Muscle of leg (tissue), 11 donors: ENCODE results near the gene SSH3. TPM values are rescaled to one million over a fixed set of nuclear protein-coding genes. Genes with fewer than 3 reads are reported as not detected.

ENCODE experiments used
- DNase-seq: peaks from one replicate; pipeline ENCODE4 v3.0.0; 2013
- H3K27ac ChIP-seq: one replicate; pipeline ENCODE4 v1.5.1; 2013; ENCODE audit warnings: mild to moderate bottlenecking, low read length, control low read depth
- H3K27me3 ChIP-seq: one replicate; pipeline ENCODE4 v1.6.1; 2013; ENCODE audit warnings: low read length; ENCODE audit not compliant: control insufficient read depth, insufficient read depth
- H3K36me3 ChIP-seq: one replicate; pipeline ENCODE4 v1.6.1; 2013; ENCODE audit warnings: low read length; ENCODE audit not compliant: control insufficient read depth, insufficient read depth
- H3K4me1 ChIP-seq: one replicate; pipeline ENCODE4 v1.6.1; 2013; ENCODE audit warnings: low read length; ENCODE audit not compliant: control insufficient read depth, insufficient read depth
- H3K4me3 ChIP-seq: one replicate; pipeline ENCODE4 v1.5.1; 2013; ENCODE audit warnings: low read length, control low read depth
- H3K9me3 ChIP-seq: replicated peaks from 2 replicates; pipeline ENCODE4 v1.6.1; 2013; ENCODE audit warnings: low read depth, low read length; ENCODE audit not compliant: control insufficient read depth
- WGBS: methylation state at CpG from one replicate; pipeline ENCODE4 v1.1.5; 2013; ENCODE audit warnings: missing lambda C conversion rate; ENCODE audit not compliant: insufficient coverage; 5-methylcytosine and 5-hydroxymethylcytosine counted together
- polyA plus RNA-seq, 8 donors: library from polyadenylated mRNA; unstranded; fragments of 120-200 nt; gene quantifications; one replicate each; pipeline versions ENCODE4 v1.2.1 to v1.2.3, GENCODE V29; 2013; ENCODE audit warnings: inconsistent platforms in 1 of 8, low replicate concordance in 1 of 8; ENCODE audit not compliant: insufficient read length in 8 of 8, insufficient read depth in 1 of 8
- total RNA-seq: library from RNA; stranded (reverse); fragments of 120-200 nt; gene quantifications from one replicate; pipeline ENCODE4 v1.2.4, GENCODE V29; 2013

Gene SSH3
- total and polyA plus RNA-seq, 9 donors: 9.7 to 20.5 (median 16.6) TPM

DNA sequence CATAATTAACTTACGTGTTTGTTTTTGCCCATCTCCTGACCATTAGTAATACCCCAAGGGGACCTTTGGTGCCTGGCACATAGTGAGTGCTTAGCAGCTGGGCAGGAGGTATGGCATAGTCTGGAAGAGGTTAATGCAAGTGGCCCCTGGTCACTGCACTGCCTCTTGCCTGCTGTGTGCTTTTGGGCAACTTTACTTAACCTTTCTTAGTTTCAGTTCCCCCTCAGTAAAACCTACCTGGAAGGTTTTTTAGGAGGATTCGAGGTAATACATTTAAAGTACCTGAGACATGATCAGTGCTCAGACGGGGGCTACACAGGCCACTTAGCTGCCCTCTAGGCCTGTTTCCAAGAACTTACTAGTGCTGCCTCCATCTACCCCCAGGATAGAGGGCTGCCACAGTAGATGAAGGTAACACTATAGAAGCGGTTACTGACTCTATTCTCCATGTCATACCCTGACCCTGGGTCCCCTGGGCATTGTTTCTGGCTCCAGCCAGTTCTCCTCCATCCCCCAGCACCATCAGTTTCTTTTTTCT is 46.7 kb downstream of the SSH3 start:
- Histone ChIP-seq H3K27ac (no peak overlapping the region), H3K27me3 (no peaks in the 10 kb centered on the region), H3K4me1 (peaks cover 31% of the 10 kb centered on the region), H3K36me3 (no peaks in the 10 kb centered on the region), H3K4me3 (no peak overlapping the region), H3K9me3 (no peaks in the 10 kb centered on the region)
- WGBS: no CpG with 5 or more reads among the region's 4 CpGs
- no peak for DNase-seq

DNA sequence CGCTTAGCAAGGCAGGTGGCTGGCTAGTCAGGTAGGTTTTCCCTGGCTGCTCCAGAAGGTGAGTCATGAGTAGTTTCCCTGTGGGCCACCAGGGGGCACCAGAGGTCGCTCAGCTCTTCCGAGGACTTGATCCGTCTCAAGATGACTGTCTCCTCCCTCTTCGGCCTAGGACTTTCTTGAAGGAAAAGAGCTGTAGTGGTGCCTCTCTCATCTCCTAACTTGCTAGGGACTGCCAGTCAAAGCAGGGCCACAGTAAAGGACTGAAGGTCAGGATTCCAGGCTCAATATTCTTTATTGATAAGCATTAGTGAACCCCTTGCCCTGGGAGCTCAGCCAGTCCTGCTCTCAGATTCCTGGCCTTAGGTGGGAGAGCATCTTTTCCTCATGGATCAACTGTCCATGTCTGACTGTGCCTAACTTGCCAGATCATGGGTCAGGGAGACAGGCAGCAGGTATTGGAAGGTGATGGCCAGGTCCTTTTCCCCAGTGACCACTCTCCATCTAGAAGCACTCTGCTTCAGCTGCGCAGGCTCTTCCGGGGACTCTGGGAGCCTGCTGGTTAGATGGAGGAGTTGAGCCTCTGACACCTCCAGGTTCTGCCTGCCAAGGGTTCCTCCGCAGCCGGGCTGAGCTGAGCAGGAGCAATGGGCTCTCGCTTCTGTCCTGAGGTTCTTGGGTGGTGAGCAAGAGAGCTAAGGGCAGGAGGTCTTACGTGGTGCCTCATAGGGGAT is 48.1 kb downstream of the SSH3 start:
- Histone ChIP-seq H3K27ac (peak overlapping the region; percentile 47), H3K4me3 (no peak overlapping the region)

DNA sequence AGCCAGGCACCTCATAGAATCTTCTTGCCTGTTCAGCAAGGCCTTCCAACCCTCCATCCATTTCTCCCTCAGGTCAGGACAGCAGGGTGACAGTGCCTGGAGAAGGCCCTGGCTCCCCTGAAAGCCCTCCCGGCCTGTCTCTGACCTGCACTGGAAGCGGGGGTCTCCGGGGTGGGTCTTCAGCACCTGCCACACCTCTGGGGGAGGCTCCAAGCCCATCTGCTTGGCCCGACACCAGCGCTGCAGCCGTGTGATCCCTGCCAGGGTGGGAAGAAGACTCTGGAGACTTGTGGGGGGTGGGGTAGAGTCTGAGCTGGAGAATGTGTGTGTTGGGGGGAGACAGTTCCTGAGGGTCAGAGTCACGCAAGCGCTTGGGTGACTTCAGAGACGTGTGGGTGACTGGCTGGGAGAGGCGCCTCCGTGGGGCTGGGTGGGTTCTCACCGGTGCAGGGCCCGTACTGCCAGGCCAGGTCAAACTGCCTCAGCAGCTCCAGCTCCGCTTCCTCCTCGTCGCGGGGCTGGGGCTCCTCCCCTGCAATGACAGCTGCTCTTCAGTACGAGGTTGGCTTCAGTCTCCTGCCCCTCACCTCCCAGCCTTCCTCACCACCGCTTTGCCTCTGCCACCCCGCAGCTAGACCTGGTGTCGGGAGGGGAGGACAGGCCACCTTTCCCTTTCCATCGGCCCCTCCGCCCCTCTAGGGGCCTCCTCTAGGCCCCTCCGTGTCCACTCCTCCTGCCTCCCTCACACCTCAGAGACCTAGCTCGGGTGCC is 49.4 kb downstream of the SSH3 start:
- H3K4me1 ChIP-seq: peaks cover 58% of the 10 kb centered on the region
- no peaks in the 10 kb centered on the region for H3K9me3 ChIP-seq
- peak; percentile 35 for DNase-seq
- H3K36me3 ChIP-seq: no peaks in the 10 kb centered on the region
- no peaks in the 10 kb centered on the region for H3K27me3 ChIP-seq
- H3K4me3 ChIP-seq: peak overlapping the region; percentile 87
- peak overlapping the region; percentile 99 for H3K27ac ChIP-seq
- WGBS: 13% methylated on average over 19 of the region's 25 CpGs

More for the DNA sequence above, 48.1 kb downstream of the SSH3 start:
- peak; percentile 85 for DNase-seq
- Histone ChIP-seq H3K36me3 (no peaks in the 10 kb centered on the region), H3K4me1 (peaks cover 45% of the 10 kb centered on the region), H3K27me3 (no peaks in the 10 kb centered on the region), H3K9me3 (no peaks in the 10 kb centered on the region)
- 46% methylated on average over 10 of the region's 11 CpGs for WGBS

DNA sequence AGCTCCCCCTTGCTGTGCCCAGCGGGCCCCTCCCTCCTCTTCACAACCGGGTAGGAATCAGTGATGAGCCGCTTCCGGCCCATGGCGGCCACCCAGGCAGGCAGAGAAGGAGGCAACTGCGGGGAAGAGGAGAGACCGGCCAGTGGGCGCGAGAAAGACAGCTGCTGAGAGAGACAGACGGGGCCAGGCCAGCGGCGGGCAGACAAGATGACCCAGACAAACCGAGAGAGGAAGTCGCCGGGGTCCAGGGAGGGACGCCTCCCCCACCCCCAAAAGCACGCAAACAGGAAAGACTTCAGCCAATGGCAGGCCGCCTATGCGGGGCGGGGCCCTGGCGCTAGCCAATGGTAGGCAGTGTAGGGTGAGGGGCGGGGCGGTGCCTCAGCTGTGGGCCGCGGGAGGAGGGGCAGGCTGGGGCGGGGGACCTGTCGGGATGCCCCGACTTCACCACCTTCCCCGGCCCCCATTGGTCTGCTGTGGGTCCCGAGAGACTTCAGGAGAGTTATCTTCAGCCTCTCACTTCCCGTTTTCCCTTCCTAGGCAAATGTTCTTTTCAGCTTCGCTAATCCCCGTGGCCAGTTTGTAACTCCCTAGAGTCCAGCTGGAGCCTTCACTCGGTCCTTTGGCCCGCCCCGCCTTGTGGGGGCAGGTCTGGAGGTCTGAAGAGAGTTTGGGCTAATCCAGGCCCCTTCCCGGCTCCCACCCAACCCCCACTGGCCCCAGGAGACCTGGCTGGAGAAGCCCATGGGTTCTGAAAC is 50.2 kb downstream of the SSH3 start, which contains the start of gene POLD4:
POLD4 (minus strand) TSS at position 230 of the 758 bp plus-strand sequence; CDS start at position 83, 147 bp downstream.
- WGBS: 0% methylated on average over 13 of the region's 37 CpGs
- Histone ChIP-seq H3K36me3 (no peaks in the 10 kb centered on the region), H3K27ac (peak within 1 kb of the TSS; percentile 99), H3K4me3 (peak within 1 kb of the TSS; percentile 87), H3K9me3 (no peaks in the 10 kb centered on the region), H3K27me3 (no peaks in the 10 kb centered on the region), H3K4me1 (peaks cover 65% of the 10 kb centered on the region)
- DNase-seq: peak; percentile 98

DNA sequence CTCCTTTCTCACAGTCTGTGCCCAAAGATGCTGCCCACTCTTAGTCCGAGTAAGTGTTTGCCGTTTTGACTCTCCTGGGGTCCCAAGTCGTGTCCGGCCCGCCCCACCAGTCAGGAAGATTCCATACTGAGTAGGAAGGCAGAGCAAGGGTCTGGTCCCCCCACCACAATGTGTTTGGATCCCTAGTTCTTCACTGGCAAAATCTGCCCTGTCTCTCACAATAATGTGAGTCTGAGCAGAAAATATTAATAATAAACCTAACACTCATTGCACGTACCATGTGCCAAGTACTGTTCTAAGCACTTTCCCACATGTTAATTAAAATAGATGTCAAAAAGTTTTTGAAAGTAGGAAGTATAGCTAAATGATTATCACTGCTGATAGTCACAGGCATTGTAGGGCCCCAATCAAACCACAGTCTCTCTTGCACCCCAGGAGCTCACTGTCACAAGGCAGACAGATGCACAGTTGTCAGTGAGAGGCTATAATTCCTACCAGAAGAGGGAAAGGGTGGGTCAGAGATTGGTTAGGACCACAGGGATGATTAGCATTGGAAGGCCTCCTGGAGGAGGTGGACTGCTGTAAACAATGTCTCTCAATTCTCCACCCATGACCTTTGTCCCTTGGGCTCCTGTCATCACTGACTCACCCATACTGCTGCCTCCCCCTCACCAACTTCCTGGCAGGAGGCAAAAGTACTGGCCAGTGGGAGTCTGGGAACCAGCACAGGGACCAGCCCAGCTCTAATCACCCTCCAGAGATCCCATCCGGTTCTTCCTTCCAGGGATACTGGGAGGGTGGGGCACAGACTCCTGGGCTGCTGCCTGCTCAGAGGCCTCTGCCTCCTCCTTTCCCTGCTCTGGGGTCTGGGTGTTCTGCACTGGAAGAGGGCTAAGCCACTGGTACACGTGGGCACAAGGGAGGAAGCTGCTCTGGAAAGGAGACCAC is 51.0 kb downstream of the SSH3 start:
- DNase-seq: peak; percentile 56

DNA sequence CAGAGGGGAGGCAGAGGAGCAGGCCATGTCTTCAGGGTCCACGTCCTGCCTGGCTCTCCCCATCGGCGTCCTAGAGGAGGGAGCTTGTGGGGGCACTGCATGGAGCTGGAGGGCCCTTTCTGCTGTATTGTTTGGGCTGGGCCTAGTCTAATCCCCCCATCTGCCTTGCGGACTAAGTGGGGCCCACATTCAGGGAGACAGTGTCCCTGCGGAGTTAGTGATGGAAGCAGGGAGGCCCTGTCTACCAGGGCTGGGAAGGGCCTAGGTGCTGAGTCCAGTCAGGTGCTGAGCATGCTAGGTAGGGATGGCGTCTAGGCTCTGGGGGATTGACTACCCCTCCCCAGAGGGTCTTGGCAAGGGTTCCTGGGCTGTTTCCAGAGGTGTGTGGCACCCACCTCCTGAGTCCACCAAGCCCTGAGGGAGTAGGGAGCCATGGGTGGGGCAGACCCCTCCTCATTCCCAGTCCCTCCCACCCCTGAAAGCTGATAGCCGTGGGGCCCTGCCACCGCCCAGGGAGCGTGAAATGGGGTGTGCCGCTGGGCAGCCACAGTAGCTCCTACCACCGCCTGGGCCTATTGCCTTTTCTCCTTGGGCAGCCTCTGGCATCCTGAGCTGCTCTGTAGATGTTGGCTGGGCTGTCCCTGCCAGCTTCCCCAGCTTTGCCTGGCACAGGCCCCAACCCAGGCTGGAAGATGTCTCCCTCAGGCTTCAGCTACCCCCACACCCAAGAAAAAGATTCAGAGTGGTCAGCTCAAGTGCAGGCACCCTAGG is 51.9 kb downstream of the SSH3 start:
- H3K9me3 ChIP-seq: no peaks in the 10 kb centered on the region
- H3K27ac ChIP-seq: peak overlapping the region; percentile 99
- no peaks in the 10 kb centered on the region for H3K36me3 ChIP-seq
- H3K27me3 ChIP-seq: no peaks in the 10 kb centered on the region
- WGBS: 75% methylated on average over 5 of the region's 11 CpGs
- peaks cover 65% of the 10 kb centered on the region for H3K4me1 ChIP-seq
- DNase-seq: no peak
- H3K4me3 ChIP-seq: no peak overlapping the region

More for the DNA sequence above, 51.0 kb downstream of the SSH3 start:
- H3K27me3 ChIP-seq: no peaks in the 10 kb centered on the region
- peak overlapping the region; percentile 99 for H3K27ac ChIP-seq
- peak overlapping the region; percentile 87 for H3K4me3 ChIP-seq
- H3K4me1 ChIP-seq: peaks cover 65% of the 10 kb centered on the region
- no peaks in the 10 kb centered on the region for H3K9me3 ChIP-seq
- 7% methylated on average over 5 of the region's 8 CpGs for WGBS
- H3K36me3 ChIP-seq: no peaks in the 10 kb centered on the region

GRCh38 chr11:67355794-67356386 is 52.6 kb downstream of the SSH3 start:
- no peaks in the 10 kb centered on the region for H3K9me3 ChIP-seq
- peaks cover 65% of the 10 kb centered on the region for H3K4me1 ChIP-seq
- no peak overlapping the region for H3K27ac ChIP-seq
- no peak overlapping the region for H3K4me3 ChIP-seq
- no peak for DNase-seq
- no peaks in the 10 kb centered on the region for H3K27me3 ChIP-seq
- WGBS: 87% methylated on average over 1 of the region's 4 CpGs
- no peaks in the 10 kb centered on the region for H3K36me3 ChIP-seq

- 56% methylated on average over 2 of the region's 4 CpGs for WGBS
- H3K4me1 ChIP-seq: peaks cover 63% of the 10 kb centered on the region
- H3K27me3 ChIP-seq: no peaks in the 10 kb centered on the region
- no peaks in the 10 kb centered on the region for H3K9me3 ChIP-seq
- H3K4me3 ChIP-seq: no peak overlapping the region
- no peaks in the 10 kb centered on the region for H3K36me3 ChIP-seq
- H3K27ac ChIP-seq: no peak overlapping the region
- no peak for DNase-seq
Measured at GRCh38 chr11:67356387-67356863, 53.1 kb downstream of the SSH3 start.
